SK-N-MC (cell line): ENCODE measurements around the gene MR1.
"Not testable (repeated sequence)": the region's sequence is repeated elsewhere in the genome, so short reads cannot be mapped to it uniquely, and the experiment has no call there.

ENCODE experiments used
- DNase-seq: peaks from one replicate; pipeline ENCODE4 v3.0.0-alpha.2; 2011; ENCODE audit warnings: low read depth, low spot score
- H3K27ac ChIP-seq: fragments of 200-600 bp; sonication (generic); 2 replicates; pipeline ENCODE4 v1.5.1; 2016; ENCODE audit warnings: mixed run types
- H3K36me3 ChIP-seq: fragments of 200-600 bp; sonication (generic); 2 replicates; pipeline ENCODE4 v1.6.1; 2017; ENCODE audit warnings: antibody characterized with exemption, low read length, mixed read lengths; ENCODE audit not compliant: insufficient read depth
- H3K4me3 ChIP-seq: fragments of 200-600 bp; sonication (generic); 2 replicates; pipeline ENCODE4 v1.5.1; 2016
- H3K9ac ChIP-seq: fragments of 200-600 bp; sonication (generic); 2 replicates; pipeline ENCODE4 v1.8.0; 2017; ENCODE audit warnings: mixed run types, mixed read lengths; ENCODE audit not compliant: insufficient read length
- H3K9me3 ChIP-seq: fragments of 200-600 bp; sonication (generic); 2 replicates; pipeline ENCODE4 v1.6.1; 2017; ENCODE audit warnings: low read depth, mild to moderate bottlenecking, antibody characterized with exemption, low read length, moderate library complexity, mixed read lengths
- EZH2 ChIP-seq: fragments of 200-600 bp; sonication (generic); IDR thresholded peaks from one replicate; pipeline ENCODE4 v1.6.1; 2017; ENCODE audit warnings: antibody characterized with exemption
- FOXP2 ChIP-seq: optimal IDR thresholded peaks from 2 replicates; pipeline ENCODE3; 2011; ENCODE audit warnings: mild to moderate bottlenecking, moderate library complexity; ENCODE audit not compliant: insufficient read depth; ENCODE audit errors: extremely low read length, control extremely low read depth
- POLR2AphosphoS5 ChIP-seq: IDR thresholded peaks from 2 replicates; pipeline ENCODE4 v1.6.1; 2012; ENCODE audit warnings: mild to moderate bottlenecking, low read depth, low read length, borderline replicate concordance

MR1 gene

DNA sequence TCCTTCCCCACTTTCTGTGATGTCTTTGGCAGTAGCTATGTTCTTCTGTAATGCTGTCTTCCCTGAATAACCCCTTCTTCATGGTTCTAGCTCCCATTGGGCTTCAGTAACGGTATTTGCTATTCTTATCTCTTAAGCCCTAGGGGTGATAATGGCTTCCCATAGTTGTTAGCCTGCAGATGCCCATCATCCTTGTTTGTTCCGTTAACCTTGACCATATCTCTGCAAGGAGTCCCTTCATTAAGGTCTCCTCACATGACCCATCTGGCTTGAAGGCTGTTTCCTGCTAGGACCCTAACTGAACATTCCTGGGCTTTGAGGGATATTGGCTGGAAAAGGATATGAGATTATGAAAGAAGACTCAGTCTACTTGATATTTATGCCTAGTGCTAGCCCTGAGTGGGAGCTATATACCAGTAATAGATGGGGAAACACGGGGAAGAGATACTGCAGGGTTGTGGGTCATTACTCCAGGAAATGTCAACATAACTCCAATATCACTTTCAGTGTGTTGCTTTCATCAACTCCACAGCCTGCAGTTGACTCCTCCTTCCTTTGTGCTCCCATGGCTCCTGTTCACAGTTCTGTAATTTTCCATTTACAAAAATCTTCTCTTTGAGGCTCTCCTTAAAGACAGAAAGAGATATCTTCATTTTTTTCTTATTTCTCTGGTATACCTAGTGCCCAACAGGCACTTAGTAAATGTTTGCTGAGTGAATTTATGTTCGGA lies 2.5 kb downstream of the MR1 start:
- no peaks in the 10 kb centered on the region for H3K36me3 ChIP-seq
- no peaks in the 10 kb centered on the region for H3K9me3 ChIP-seq
- no peak for DNase-seq
- H3K27ac ChIP-seq: no peak overlapping the region
- TF ChIP-seq POLR2AphosphoS5 (no peak), EZH2 (no peak), FOXP2 (no peak)
- H3K9ac ChIP-seq: no peak overlapping the region
- no peak overlapping the region for H3K4me3 ChIP-seq

DNA sequence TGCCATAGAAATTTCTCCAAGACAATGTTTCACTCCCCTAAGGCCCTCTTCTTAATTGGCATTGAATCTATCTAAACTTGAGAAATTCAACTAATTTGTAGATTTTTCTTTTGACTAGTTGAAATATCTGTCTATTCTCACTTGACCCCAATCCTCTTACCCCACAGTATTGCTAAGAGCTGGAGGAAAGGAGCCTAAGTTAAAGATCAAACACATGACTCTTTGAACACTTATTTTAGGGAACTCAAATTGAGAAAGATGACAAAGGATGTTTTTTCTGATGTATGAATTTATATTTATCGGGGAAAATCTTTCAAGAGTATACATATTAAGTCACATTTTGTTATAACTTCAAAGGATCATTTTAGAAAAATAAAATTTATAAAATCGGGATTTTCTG lies 3.6 kb downstream of the MR1 start:
- Histone ChIP-seq H3K9ac (no peak overlapping the region), H3K36me3 (no peaks in the 10 kb centered on the region), H3K27ac (no peak overlapping the region), H3K9me3 (no peaks in the 10 kb centered on the region), H3K4me3 (no peak overlapping the region)
- DNase-seq: no peak
- TF ChIP-seq FOXP2 (no peak), EZH2 (no peak), POLR2AphosphoS5 (no peak)

DNA sequence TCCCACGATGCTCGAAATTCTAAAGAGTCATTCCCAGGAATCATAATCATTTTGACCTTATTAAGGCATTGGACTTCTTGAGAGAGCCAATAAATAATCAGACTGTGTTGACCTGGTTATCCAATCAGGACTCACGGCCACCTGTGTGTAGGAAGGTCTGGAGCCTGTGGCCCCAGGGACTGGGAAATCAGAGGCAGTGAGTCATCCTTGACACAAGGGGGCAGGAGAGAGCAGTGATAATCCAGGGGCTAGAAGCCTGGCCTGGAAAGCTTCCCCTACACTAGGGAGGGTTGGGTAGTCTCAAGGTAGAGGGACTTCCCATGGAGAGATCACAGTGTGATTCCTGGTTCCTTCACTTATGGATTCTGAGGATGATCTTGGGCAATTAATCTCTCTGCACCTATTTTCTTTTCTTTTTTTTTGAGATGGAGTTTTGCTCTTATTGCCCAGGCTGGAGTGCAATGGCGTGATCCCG lies 4.7 kb downstream of the MR1 start:
- TF ChIP-seq POLR2AphosphoS5 (no peak), FOXP2 (no peak), EZH2 (no peak)
- no peak overlapping the region for H3K4me3 ChIP-seq
- DNase-seq: no peak
- H3K9me3 ChIP-seq: no peaks in the 10 kb centered on the region
- H3K27ac ChIP-seq: no peak overlapping the region
- no peak overlapping the region for H3K9ac ChIP-seq
- no peaks in the 10 kb centered on the region for H3K36me3 ChIP-seq

DNA sequence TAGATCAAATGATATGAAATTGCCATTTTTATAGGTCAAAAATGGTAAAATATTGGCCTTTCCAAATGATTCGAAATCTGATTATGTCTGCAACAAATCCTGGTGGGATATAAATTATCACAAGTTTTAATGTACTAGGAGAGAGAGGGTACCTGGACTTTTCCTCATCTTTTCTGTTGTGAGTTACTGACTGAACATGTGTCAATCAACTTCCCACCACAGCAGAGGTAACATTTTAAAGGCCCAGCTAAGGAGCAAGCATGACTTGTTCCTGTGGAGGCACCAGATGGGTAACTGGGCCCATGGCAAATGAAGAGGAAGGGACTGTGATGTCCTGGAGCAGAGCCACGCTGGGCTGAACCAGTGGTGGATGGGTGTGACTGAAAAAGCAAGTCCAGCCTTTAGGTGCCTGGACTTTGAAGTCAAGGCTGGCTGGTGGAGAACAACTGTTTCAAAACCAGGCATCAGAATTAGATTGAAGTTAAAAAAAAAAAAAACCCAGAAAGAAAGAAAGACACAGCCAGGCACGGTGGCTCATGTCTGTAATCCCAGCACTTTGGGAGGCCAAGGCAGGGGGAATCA lies 6.6 kb downstream of the MR1 start:
- Histone ChIP-seq H3K36me3 (no peaks in the 10 kb centered on the region), H3K9ac (no peak overlapping the region), H3K27ac (no peak overlapping the region), H3K4me3 (no peak overlapping the region), H3K9me3 (no peaks in the 10 kb centered on the region)
- TF ChIP-seq FOXP2 (no peak), EZH2 (no peak), POLR2AphosphoS5 (no peak)
- no peak for DNase-seq

DNA sequence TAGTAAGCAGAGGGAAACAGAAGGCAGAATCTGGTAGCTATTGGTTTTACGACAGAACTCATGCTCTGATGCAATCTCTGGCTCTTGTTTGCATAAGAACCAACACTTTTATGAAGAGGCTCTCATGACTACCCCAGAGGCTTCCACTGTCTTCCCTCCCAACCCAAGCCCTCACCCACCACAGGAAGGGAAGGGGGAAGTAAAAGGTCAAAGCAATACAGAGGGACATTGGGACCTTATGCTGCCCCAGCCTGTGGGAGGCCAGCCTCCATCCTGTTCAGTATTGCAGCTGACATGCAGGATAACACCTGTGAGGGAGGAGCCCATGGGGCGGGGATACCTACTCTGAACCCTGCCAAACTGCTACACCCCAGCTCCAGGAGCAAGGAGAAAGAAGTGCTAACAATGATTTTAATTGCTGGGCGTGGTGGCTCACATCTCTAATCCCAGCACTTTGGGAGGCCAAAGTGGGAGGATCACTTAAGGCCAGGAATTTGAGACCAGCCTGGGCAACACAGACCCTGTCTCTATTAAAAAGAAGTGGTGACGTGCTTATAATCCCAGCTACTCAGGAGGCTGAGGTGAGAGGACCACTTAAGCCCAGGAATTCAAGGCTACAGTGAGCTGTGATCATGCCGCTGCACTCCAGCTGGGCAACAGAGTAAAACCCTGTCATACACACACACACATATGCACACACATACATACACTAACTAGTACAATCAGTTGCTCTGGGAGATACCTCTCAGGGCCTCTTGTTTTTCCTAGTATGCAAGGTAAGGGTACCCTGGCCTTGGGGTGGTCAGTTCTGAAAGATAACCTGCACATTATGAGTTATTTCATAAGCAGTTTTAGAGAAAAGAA lies 9.5 kb downstream of the MR1 start:
- H3K4me3 ChIP-seq: peak overlapping the region; percentile 25; the same call in 1 of the 2 replicates
- H3K9me3 ChIP-seq: no peaks in the 10 kb centered on the region
- no peak for DNase-seq
- peak overlapping the region; percentile 3; the same call in 1 of the 2 replicates for H3K27ac ChIP-seq
- TF ChIP-seq FOXP2 (no peak), POLR2AphosphoS5 (no peak), EZH2 (no peak)
- H3K36me3 ChIP-seq: no peaks in the 10 kb centered on the region
- H3K9ac ChIP-seq: no peak overlapping the region

DNA sequence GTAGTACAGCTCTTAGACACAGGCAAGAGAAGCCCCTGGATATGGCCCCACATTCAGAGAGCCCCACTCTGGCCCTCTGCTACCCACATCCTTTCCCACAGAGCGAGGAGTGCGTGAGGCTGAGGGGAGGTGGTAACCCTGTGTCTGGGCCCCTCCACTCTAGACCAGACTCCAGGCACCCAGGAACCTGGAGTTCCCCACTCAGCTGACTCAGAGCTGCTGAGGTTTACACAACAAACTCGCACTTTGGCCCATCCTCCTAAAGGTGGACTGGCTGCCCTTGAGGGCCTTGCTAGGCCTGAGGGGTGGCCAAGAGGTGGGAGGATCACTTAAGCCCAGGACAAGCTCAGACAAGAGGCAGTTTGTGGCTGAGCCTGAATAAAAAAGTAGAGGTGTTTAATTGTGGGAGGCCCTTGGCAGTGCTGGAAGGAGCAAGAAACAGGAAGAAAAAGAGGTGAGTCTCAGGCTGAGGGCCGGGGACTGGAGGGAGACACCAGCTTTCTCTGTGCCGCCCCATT lies 10.7 kb downstream of the MR1 start:
- TF ChIP-seq POLR2AphosphoS5 (no peak), FOXP2 (no peak), EZH2 (no peak)
- Histone ChIP-seq H3K36me3 (no peaks in the 10 kb centered on the region), H3K27ac (no peak overlapping the region), H3K9ac (no peak overlapping the region), H3K4me3 (no peak overlapping the region), H3K9me3 (no peaks in the 10 kb centered on the region)
- no peak for DNase-seq

DNA sequence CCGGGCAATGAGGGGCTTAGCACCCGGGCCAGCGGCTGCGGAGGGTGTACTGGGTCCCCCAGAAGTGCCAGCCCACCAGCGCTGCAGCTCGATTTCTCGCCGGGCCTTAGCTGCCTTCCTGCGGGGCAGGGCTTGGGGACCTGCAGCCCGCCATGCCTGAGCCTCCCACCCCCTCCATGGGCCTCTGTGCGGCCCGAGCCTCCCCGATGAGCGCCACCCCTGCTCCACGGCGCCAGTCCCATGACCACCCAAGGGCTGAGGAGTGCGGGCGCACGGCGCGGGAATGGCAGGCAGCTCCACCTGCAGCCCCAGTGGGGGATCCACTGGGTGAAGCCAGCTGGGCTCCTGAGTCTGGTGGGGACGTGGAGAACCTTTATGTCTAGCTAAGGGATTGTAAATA lies 12.2 kb downstream of the MR1 start:
- not testable (repeated sequence) for DNase-seq, H3K36me3 ChIP-seq, H3K9me3 ChIP-seq, H3K4me3 ChIP-seq, H3K9ac ChIP-seq, H3K27ac ChIP-seq

DNA sequence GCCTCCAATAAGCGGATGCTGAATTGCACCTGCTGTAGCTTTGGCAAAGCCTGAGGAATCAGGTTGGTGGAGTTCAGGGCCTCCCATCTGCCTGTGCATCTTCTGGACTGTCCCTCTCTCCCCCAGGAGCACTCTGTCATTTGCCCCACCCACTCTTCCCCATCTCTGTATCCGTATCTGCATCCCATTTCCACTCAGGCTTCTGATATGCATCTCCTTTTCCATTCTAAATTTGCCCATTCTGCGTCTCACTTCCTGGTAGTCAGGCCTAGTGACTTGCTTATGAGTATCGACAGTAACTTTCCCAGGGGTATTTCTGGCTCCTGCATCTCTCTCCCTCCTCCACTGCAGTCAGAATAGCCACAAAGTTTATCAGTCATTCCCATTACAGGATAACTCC lies 15.6 kb downstream of the MR1 start:
- Histone ChIP-seq H3K9ac (no peak overlapping the region), H3K4me3 (no peak overlapping the region), H3K36me3 (no peaks in the 10 kb centered on the region), H3K9me3 (no peaks in the 10 kb centered on the region), H3K27ac (no peak overlapping the region)
- DNase-seq: no peak
- TF ChIP-seq EZH2 (no peak), POLR2AphosphoS5 (no peak)

DNA sequence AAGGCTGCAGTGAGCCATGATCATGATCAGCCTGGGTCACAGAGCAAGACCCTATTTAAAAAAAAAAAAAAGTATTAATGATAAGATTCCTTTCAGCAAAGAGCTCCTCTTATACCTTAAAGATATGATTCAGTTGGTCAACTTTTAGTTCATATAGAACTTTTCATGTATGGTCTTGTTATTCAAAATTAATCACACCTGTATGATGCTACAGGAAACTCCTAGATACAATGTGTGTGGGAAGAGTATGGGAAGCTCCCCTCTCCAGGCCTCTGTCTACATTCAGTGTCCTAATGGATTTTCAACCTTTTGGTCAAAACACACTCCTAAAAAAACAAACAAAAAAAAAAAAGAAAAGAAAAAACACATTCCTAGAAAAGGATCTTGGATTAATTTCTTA lies 17.1 kb downstream of the MR1 start:
- Histone ChIP-seq H3K27ac (no peak overlapping the region), H3K4me3 (no peak overlapping the region), H3K9me3 (no peaks in the 10 kb centered on the region), H3K9ac (no peak overlapping the region), H3K36me3 (no peaks in the 10 kb centered on the region)
- DNase-seq: no peak
- no peak for TF ChIP-seq EZH2
- TF ChIP-seq POLR2AphosphoS5: no peak
- TF ChIP-seq FOXP2: no peak
